Mesothelial cell of epicardium (in vitro differentiated cells): Measurements from ENCODE around the gene PIK3C2B. TPM values are rescaled to one million over a fixed set of nuclear protein-coding genes. Genes with fewer than 3 reads are reported as not detected.

Experiments
- DNase-seq, 2 experiments: peaks; one replicate each; pipeline ENCODE4 v3.0.0; 2021; ENCODE audit warnings: low spot score in 2 of 2; ENCODE audit not compliant: unreplicated experiment in 2 of 2
- H3K27ac Mint-ChIP-seq: 2 replicates; pipeline ENCODE4 v1.8.0; 2021; ENCODE audit warnings: mixed read lengths
- H3K27me3 Mint-ChIP-seq: 2 replicates; pipeline ENCODE4 v1.8.0; 2021; ENCODE audit warnings: low read depth, mixed read lengths
- H3K36me3 Mint-ChIP-seq: 2 replicates; pipeline ENCODE4 v1.8.0; 2021; ENCODE audit warnings: mixed read lengths
- H3K4me1 Mint-ChIP-seq: 2 replicates; pipeline ENCODE4 v1.8.0; 2021; ENCODE audit warnings: mixed read lengths
- H3K4me3 Mint-ChIP-seq: 2 replicates; pipeline ENCODE4 v1.8.0; 2021; ENCODE audit warnings: mild to moderate bottlenecking, moderate library complexity, mixed read lengths
- H3K9me3 Mint-ChIP-seq: 2 replicates; pipeline ENCODE4 v1.8.0; 2021; ENCODE audit warnings: mixed read lengths
- CTCF ChIP-seq: fragments of 200-600 bp; sonication (generic); IDR thresholded peaks from one replicate; pipeline ENCODE4 v1.5.0; 2021; ENCODE audit warnings: antibody characterized with exemption; ENCODE audit not compliant: unreplicated experiment
- total RNA-seq: library from RNA; stranded (reverse); gene quantifications from 3 replicates; pipeline ENCODE4 v1.2.1, GENCODE V29; 2021

The PIK3C2B gene
- total RNA-seq, 1 donor from 2014 or later, result 39.6 TPM

DNA sequence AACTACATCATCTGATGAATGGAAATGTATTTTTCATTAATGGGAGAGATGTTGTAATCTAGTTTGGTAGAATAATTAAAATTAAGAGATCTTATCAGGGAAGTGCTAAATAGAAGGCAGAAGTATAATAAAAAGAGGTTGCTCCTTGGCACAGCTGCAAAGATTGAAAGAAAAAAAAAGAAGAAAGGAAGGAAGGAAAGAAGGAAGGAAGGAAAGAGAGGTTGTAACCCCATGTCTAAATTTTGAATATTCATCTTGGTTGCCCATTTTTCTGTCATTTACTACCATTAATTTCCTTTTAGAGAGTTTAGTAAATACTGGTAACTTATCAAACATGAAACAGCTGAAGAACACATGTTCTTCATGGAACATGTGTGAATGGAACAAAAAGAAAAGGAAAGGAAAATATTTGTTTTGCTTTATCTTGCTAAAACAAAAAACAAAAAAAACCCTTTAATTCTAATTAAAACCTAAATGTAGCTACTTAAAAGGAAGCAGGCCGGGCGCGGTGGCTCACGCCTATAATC lies 11.1 kb upstream of the PIK3C2B start:
- no peaks in the 10 kb centered on the region for H3K36me3 Mint-ChIP-seq
- peaks cover 12% of the 10 kb centered on the region for H3K4me1 Mint-ChIP-seq
- H3K27ac Mint-ChIP-seq, result peak overlapping the region; percentile 97
- peak overlapping the region; percentile 92 for H3K4me3 Mint-ChIP-seq
- no peak for DNase-seq
- H3K27me3 Mint-ChIP-seq, result peaks cover 2% of the 10 kb centered on the region
- no peak for TF ChIP-seq CTCF
- H3K9me3 Mint-ChIP-seq, result no peaks in the 10 kb centered on the region

DNA sequence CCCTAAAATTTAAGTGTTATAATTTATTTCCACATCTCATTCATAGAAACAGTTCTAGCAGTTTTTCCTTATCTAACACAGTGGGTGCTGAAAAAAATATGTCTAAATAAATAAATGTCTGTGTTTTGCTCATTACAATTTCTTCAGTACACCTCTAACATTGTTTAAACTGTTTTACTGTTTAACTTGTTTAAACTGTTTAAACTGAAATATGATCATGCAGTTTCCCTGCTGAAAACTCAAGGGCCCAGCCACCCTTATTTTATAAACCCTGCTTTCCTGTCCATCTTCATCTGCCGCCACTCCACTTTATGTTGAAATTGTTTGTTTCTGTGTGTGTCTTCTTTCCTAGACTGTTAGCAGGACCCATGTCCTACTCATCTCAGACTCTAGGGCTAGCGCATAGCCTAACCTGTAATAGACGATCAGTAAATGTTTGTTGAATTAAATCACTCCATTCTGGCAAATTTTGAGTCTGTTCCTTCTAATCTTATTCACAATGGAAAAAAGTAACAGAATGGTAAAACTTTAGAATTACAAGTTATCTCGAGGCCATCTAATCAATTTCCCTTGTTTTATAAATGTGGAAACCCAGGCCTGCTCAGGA lies 9.4 kb upstream of the PIK3C2B start:
- H3K4me3 Mint-ChIP-seq, result no peak overlapping the region
- no peaks in the 10 kb centered on the region for H3K9me3 Mint-ChIP-seq
- no peak for DNase-seq

GRCh38 chr1:204503122-204503912 lies 8.7 kb upstream of the PIK3C2B start:
- H3K9me3 Mint-ChIP-seq, result no peaks in the 10 kb centered on the region
- TF ChIP-seq CTCF, result peak; percentile 75
- no peaks in the 10 kb centered on the region for H3K36me3 Mint-ChIP-seq
- H3K27ac Mint-ChIP-seq, result no peak overlapping the region
- peaks cover 2% of the 10 kb centered on the region for H3K27me3 Mint-ChIP-seq
- H3K4me1 Mint-ChIP-seq, result peaks cover 12% of the 10 kb centered on the region
- H3K4me3 Mint-ChIP-seq, result no peak overlapping the region
- DNase-seq, result no peak

More for the DNA sequence above, 9.4 kb upstream of the PIK3C2B start:
- peaks cover 12% of the 10 kb centered on the region for H3K4me1 Mint-ChIP-seq
- no peak overlapping the region for H3K27ac Mint-ChIP-seq
- peaks cover 2% of the 10 kb centered on the region for H3K27me3 Mint-ChIP-seq
- H3K36me3 Mint-ChIP-seq, result no peaks in the 10 kb centered on the region
- TF ChIP-seq CTCF, result no peak

GRCh38 chr1:204502241-204502640 lies 7.6 kb upstream of the PIK3C2B start:
- Mint-ChIP-seq H3K36me3 (no peaks in the 10 kb centered on the region), H3K27ac (no peak overlapping the region), H3K9me3 (no peaks in the 10 kb centered on the region), H3K27me3 (peaks cover 2% of the 10 kb centered on the region), H3K4me1 (peaks cover 11% of the 10 kb centered on the region), H3K4me3 (no peak overlapping the region)
- DNase-seq, result no peak
- no peak for TF ChIP-seq CTCF

GRCh38 chr1:204499511-204500468 lies 5.2 kb upstream of the PIK3C2B start:
- Mint-ChIP-seq H3K9me3 (no peaks in the 10 kb centered on the region), H3K27ac (no peak overlapping the region), H3K4me3 (no peak overlapping the region), H3K4me1 (peaks cover 10% of the 10 kb centered on the region), H3K27me3 (no peaks in the 10 kb centered on the region), H3K36me3 (no peaks in the 10 kb centered on the region)
- no peak for TF ChIP-seq CTCF
- DNase-seq, result no peak
